GM15510 (cell line): ENCODE data around the gene SH2B3.

Experiments used
- POLR2A ChIP-seq: IDR thresholded peaks from 3 replicates; pipeline ENCODE4 v1.6.1; 2011; ENCODE audit warnings: borderline replicate concordance; ENCODE audit not compliant: insufficient read length; ENCODE audit errors: extremely low read depth

SH2B3 gene

DNA sequence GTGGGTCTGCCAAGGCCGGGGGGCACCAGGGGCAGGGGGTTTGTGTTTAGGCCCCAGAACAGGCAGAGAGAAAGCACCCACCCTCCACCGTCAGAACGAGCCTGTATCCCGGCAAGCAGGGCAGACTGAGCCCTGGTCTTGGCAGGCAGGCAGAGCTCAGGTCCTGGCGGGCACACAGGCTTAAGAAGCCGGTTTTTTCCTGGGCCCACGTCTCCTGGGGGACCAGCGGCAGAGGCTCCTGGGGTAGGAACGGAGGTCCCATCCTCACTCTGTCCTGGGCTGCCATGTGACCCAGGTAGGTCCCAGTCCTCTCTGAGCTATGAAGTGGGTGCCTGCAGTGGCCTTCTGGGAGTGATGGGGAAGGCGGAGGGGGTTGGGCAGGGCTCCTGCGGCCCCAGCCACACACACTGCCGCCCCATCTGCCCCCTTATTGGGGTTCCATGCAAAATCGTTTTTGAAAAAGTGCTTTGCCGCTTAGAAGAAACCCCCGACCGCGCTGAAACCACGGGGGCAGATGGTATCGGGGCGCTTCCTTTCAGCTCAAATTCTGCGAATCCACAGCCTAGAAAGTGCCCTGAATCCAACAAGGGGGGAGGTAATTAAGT is 24.2 kb downstream of the SH2B3 start:
- peak; percentile 7 for TF ChIP-seq POLR2A

DNA sequence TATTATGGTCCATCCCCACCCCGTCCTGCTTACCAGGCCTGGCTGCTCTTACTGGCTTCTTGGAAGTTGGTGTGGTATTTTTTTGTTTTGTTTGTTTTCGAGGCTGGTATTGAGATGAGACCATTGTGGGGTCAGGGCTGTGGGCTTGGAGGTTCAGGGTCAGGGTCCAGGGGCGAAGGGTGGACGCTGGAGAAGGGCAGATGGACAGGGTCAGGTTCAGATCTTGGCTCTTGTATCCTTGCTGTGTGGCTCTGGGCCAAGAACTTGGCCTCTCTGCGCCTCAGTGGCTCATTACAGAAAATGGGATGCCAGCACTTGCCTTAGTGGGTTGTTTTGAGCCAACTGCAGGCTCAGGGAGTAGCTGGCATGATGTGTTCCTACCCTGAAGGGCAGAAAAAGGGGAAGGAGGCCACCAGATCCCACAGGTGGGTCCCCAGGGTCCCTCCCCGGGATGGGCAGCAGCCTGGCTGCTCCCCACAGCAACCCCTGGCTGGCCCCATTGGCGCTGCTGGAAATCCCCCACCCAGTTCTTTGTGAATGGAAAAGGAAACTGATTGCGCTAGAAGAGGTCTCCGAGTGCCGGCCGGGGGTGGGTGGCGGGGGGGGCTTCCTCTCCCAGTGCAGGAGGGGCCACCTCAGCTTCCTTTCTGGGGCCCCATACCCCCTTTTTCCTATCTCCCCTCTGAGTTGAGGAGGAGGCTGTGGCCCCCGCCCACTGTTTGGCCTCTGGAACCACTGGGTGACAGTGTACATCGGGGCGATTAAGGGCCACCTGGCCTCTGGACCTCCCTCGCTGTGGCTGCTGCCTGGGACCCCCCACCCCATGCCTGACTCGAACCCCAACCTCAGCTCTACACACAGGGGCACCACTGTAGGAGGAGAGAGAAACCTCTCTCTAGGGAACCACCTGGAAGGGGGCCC is 25.0 kb downstream of the SH2B3 start:
- no peak for TF ChIP-seq POLR2A

DNA sequence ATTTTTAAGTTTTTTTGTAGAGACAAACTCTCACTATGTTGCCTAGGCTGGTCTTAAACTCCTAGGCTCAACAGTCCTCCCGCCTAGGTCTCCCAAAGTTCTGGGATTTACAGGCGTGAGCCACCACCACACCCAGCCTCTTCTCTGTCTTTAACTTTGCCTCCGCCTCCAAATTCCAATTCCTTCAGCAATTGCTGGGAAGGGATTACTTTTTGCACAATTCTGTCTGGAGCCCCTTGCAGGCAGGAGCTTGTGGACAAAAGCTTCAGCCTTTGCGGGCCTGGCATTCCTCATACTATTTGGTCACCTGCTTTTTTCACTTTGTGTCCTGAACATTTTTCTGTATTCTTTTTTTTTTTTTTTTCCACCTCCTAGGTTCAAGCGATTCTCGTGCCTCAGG is 26.0 kb downstream of the SH2B3 start:
- no peak for TF ChIP-seq POLR2A

DNA sequence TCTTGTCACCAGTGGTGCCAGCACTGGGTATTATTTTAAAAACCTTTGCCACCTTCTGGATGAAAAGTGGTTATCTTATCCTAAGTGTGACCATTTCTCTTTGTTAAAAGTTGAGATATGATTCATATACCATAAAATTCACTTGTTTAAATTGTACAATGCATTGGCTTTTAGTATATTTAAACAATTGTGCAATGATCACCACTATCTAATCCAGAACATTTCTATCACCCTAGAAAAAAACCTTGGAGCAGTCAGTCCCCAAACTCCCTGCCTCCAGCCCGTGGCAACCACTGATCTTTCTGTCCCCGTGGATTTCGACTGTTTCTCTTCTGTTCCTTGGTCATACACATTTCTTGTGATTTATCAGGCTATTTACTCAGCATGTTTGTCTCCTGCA is 28.3 kb downstream of the SH2B3 start:
- no peak for TF ChIP-seq POLR2A

DNA sequence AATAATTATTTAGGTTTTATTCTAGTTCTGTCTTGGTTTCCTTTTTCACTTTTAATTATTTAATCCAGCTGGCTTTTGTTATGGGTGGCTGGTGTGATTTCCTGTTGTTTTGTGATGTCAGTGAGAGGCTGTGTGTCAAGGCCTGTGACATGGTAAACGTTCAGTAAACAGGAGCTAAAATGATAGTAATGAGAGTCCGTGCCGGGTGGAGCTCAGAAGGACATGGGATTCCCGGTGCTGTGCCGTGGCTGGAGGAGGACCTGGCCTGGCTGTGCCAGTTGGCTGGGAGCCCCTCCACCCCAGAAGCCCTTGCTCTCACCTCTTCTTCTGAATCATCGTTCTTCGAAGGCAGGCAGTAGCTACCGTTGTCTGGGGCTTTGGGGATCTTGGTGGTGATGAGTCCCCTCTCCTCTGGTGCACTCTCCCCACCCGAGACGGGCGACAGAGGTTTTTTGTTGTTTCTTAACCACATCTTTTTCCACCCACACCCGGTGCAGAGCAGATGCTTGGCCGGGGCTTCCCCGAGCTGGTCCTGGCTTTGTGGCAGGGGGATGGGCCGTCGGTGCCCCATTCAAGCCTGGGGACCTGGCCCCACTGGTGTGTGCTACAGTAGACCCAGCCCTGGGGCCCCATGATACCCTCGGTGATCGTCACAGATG is 29.1 kb downstream of the SH2B3 start:
- peak; percentile 38 for TF ChIP-seq POLR2A

DNA sequence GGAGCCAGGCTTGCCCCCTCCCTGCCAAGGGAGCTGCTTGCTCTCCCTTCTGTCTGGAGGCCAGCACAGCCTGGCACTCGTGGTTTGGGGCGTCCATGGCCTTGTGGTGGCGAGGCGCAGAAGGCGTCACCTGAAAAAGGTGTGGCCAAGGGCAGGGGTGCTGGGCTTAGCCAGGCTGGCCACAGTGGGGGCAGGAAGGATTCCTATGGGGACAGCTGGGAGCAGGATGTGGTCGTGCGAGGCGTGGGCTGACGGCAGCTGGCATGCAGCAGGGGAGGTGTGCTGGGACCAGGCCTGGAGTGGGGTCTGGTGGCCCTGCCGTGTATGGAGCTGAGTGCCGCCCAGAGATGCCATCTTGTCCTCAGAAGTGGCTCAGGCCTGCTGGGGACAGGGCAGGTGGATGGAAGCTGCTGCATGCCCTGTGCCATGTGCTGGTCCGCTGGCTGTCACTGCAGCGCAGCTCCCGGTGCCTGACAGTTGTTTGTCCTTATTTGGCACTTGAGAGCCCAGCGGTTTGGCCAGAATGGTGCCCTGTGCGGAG is 30.0 kb downstream of the SH2B3 start:
- no peak for TF ChIP-seq POLR2A

DNA sequence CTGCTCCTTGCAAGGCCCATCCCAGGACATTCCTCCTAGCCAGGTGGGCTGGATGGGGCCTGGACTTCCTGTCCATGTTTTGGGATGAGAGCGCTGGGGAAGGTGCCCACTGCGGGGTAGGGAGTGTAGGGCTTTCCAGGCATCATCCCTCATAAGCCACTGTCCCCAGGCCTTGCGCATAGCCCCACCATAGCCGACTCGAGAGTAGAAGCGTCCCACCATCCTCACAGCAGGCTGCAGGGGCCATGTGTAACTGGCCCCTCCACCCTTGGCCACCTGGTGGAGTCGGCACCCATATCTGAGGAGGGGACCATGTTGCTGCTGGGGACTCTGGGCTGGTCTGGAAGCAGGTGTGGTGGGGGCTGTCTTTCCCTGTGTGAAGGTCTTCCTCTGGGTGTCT is 30.5 kb downstream of the SH2B3 start:
- no peak for TF ChIP-seq POLR2A

DNA sequence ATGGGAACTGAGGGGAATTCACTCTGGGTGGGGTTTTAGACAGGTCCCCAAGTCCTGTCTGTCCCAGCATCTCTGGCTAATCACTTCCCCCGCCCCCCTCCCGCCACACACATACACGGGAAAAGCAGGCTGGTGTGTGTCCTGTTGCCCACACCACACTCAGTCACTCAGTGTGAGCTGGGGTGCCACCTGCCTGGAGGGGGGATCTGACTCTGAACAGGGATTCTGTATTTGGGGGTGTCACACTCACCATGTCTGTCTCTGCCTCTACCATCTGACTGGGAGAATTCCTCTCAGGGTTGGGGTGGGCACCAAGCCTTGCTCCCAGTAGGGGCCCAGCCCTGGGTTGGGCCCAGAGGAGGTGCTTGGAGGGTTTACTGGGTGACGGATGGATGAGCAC is 31.1 kb downstream of the SH2B3 start:
- TF ChIP-seq POLR2A = no peak

DNA sequence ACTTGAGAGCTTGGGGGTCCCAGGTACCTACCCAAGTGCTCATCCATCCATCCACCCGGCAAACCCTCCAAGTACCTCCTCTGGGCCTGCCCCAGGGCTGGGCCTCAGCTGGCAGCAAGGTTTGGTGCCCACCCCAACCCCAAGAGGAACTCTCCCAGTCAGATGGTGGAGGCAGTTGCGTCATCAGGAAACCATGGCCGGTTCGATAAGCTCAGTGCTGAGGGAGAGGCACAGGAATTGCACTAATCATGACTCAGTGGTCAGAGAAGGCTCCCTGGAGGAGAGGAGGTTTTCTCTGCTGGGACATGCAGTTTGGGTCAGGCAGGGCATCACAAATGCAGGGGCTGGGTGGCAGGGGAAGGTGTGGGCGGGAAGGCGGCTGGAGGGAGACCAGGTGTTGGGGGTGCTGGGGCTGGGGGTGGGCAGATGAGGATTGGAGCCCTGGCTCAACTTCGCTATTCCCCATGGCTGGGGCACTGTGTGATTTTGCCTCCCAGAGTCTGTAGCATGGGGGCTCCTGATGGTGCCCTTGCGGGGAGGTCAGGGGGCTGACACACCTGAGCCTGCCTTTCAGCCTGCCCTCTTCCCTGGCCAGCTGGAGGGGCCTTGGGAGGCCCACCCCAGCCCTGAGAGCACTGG is 32.2 kb downstream of the SH2B3 start:
- TF ChIP-seq POLR2A = no peak

DNA sequence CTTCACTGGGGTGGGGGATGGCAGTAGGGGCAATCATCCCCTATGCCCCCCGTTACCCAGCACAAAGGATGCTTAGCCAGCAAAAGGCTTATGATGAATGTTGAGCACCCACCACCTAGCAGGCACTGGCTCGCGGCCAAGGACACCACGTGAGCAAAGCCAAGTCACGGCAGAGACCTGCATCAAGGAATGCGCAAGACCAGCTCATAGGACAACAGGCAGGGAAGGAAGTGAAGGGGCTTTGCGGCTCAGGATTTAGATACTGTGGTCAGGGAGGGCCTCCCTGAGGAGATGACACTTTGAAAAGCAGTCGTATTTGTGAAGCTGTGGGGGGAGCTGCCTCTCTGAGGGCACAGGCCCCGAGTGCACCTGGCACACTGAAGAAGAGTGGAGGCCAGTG is 32.8 kb downstream of the SH2B3 start:
- no peak for TF ChIP-seq POLR2A

DNA sequence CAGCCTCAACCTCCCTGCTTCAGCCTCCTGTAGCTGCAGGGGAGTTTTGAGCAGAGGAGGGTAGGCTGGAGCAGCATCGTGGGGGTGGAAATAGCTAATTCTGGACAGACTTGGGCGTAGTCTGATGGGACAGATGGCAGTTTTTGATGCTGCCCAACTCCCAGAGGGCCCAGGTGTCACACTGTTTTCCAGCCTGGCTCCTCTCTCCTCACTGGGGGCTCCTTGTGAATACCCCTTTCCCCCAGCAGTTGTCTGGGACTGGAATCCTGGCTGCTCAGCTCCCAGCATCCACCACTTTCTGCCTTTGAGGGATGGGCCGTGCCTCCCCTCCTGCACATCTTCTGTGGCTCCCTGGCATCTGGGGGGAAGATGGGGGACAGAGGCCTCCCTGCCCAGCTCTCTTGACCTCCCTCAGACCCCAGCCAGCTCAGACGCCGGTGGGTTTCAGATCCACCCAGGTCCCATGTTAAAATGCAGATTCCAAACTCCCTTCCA is 34.0 kb downstream of the SH2B3 start:
- TF ChIP-seq POLR2A = no peak

DNA sequence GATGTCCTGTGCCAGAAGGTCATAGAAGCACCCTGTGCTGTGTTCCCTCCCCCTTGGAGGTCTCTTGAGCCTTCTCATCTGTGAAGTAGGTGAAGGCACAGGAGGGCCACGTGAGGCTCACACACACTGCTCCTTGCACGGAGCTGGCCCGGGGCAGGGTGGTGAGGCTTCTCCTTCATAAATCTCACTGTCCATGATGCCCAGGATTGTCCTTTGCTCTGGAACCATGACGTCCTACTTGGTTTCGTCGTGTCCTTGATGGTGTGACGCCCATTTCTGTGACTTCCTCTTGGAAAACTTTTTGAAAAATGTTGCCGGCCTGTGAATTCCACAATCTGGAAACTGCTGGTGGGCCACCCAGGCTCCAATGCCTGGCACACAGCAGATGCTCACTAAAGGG is 34.4 kb downstream of the SH2B3 start:
- TF ChIP-seq POLR2A = no peak

DNA sequence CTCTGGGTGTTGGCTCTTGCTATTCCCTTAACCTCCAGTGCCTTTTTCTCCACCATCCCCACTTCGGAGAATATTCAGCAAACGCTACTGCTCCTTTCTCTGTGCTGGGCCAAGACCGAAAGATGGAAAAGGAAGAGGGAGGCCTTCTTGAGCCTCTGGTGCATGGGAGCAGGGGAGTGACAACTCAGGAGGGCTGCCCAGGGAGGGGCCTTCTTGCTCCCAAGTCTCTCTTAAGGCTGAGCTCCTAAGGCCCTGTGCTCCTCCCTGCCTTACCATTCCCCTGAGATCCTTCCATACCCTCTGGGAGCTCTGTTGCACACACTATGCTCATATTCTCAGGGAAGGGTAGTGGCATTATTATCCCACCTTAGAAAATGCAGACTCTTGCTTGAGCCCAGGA is 34.9 kb downstream of the SH2B3 start:
- no peak for TF ChIP-seq POLR2A

DNA sequence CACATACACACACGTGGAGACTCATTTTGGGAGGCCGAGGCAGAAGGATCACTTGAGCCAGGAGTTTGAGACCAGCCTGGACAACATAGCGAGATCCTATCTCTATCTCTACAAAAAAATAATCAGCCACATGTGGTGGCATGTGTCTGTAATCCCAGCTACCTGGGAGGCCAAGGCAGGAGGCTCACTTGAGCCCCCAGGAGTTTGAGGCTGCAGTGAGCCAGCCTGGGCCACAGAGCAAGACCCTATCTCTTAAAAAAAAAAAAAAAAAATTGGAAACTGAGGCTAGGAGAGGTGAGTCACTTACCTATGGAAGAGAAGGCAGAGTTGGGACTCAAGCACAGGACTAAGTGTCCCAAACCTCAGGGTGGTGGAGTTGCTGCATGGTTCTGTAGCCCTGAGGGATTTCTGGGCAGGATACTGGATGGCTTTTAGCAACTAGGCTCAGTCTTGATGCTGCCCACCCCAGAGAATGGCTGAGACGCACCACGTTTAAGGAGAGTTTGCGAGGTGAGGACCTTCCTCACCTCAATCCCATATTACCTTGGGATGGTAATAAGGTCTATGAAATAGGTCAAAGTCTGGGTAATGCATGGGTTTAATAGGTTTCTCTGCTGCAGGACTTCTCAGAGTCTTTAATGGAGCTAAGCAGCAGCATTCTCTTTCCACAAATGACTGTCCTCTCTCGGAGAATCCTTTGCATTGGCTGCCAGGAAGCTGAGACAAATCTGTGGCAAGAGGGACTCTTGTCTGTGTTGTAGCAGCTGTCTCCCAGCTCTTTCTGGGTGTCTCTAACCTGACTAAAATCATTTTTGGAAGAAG is 35.6 kb downstream of the SH2B3 start:
- TF ChIP-seq POLR2A = no peak

DNA sequence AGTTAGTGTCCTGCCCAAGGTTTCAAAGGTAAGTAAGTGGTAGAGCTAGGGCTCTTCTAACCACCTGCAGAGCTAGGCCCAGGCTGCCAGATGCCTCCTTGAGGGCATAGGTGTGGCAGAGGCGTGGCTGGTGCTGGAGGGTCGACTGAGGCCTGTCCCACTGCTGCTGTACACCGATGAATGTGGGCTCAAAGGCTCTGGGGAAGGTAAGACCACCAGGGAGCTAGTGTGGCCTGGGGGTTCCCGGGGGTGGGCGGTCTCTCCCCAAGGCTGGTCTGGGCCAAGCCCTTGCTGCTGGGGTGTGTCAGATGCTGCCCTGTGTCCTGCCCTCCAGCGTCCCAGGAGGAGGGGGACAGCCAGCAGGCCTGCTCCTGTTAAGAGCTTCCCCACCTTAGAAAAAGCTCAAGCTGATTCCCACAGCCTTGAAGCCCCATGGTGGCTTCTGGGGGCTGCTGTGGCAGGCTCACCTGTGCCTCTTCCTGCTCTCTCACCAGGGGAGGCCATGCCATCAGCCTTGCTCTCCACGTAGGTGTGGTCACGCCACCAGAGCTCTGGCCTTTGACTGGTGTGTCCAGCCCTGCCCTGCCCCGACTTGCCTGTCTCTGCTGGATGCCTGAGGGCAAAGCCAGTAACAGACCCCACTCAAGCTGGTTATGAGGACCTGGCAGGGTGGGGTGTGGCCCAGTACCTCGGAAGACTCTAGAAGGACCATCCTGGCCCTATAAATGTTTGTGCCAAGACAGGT is 36.8 kb downstream of the SH2B3 start:
- TF ChIP-seq POLR2A = no peak
